IPS DF 4.7 (cell line): ENCODE results near the gene CLEC2B.
"Not testable (repeated sequence)": the region's sequence is repeated elsewhere in the genome, so short reads cannot be mapped to it uniquely, and the experiment has no call there.

Source experiments
- DNase-seq: peaks from one replicate; pipeline ENCODE4 v3.0.0-alpha.2; 2013; ENCODE audit warnings: low spot score; ENCODE audit errors: extremely low read depth

Gene CLEC2B

DNA sequence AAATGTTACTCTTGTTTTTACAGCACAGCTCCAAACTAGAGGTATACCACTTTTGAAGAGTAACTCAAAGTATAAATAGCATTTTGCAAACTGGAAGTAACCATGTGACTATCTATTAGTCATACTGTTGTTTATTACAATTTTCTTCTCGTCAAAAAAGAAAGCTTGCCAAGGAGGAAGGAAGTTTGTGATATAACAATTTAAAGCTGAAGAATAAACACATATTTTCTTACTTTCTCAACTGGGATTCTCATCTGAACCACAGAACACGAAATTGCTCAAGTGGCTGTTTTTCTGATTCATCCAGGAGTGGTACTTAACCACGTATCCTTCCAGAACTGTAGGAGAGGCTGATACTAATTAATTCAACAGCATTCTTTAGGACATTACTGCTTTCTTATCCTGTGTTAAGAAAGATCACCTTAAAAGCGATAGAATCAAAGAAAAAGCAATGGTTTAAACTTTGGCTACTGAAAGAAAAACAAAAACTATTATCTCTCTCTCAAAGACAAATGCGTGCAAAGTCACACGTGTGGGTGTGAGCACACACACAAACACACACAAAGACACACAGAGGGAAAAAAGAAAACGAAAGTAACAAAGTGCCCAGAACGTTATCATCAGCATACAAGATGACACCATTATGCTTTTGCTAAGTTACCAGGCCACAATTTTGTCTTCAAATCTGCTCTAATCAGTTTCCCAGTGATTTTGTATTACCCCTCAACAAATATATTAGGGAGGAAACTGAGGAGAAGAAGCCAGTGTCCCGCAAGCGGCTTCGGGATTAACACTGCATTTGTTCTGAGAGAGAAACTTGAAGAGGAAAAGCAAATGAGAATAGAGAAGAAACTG, at the start of gene CLEC2B:
Gene CLEC2B, minus strand, starts transcription at position 48 of the 855 bp plus-strand sequence.
- no peak for DNase-seq

DNA sequence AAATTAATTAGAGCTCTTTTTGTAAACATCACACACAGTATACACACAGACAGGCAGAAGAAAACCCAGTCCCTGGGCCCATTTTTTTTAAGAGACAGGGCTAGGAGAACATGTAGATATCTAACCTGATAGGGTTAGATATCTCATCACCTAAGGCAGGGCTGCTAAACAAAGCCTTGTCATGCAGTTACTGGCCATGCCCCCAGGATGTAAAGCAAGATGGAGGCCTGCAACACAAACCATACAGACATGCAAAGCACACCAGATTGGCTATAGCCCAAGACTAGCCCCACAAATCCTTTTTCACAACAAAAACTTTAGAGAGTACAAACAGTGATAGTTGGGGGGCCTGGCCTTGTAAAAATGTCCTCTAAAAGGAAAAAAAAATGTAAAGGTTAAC, 42.6 kb upstream of the CLEC2B start:
- DNase-seq, result no peak

DNA sequence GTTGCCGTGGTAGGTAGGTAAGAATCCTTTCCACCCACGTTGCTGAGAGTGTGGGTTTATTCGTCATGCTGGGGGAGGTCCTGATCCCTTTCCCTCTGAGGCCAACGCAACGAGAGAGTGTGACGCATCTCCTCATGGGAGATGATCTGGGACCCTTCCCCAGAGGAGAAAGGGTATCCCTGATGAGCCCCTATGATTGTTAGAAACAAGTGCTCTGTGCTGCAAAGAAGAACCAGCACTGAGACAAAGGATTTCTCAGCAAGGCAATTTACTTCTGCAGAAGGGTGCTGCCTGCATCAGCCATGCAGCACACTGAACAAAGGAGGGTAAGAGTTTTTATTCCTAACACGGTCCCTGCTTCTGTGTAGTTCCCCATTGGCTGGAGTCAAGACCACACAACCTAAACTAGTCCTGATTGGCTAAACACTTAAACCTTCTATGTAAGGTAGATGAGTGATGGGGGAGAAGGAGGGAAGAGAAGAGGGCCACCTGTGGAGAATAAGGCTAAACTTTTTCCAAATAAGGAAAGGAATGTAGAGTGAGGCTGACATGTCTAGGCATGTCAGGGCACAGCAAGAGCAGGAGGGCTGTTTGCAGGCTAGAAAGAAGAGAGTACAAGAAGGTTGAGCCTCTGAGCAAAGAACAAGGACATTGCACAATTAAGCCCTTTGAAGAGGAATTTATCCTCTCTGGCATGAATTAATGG, 41.7 kb upstream of the CLEC2B start:
- no peak for DNase-seq

DNA sequence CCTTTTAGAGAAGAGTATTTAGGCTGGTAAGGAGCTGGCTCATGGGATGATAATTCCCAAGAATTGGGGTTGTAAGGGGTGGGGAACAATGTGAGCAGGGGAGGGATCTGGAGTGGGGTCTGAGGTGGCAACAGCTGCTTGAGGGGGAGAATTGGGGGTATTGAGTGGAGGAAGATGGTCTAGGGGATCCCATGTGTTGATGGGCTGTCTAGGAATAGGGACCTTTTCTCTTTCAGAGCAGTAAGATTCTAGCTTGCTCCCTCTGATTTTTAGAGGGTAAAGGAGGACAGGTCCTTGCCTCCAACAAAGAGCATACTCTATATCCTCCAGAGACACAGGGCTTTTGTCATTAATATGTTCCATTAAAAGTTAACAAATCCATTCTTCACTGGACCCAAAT, 40.6 kb upstream of the CLEC2B start:
- no peak for DNase-seq

DNA sequence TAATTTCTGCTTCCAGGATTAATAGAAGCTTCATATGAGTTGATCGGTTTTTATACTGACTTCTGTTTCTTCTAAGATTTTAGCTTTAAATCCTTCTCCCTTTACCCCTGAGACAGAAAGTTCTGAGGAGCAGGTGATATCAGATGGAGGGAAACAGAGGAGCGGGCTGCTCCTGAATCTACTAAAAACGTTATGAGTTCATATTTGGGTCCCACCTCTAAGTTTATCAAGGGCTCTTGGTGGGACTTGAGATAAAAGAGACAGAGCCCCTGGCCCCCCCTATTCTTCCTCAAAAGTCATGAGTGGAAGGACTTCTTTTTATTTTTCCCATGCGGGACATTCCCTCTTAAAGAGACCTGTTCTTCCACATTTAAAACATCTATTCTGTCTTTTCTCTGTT, 39.2 kb upstream of the CLEC2B start:
- no peak for DNase-seq

DNA sequence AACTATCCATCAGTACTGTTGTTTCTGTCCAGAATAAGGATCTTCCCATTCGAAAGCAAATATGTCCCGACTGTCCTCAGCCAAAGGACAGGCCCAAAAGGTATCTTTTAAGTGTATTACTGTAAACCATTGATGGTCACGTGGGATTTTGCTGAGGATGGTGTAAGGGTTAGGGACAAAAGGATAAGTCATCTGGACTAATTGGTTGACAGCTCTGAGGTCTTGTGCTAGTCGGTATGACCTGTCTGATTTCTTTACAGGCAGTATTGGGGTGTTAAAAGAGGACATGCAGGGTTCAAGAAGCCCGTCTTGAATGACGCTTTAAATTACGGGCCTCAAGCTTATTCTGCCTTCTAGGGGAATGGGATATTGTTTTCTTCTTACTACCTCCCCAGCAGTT, 38.6 kb upstream of the CLEC2B start:
- DNase-seq, result no peak

DNA sequence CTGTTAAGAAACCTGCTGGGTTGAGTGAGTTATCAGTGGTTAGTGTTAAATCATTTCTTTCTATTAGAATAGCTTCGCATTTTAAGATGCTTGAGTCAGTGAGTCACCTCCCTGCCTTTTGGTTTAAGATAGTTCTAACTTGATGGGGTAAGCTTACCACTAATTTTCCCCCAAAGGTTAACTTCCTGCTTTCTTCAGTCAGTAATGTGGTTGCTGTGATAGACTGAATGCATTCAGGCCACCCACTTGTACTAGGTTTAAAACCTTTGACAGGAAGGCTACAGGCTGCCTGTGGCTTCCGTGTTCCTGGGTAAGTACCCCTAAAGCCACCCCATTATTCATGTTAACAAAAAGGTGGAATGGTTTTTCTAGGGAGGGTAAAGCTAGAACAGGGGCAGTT, 37.7 kb upstream of the CLEC2B start:
- no peak for DNase-seq

DNA sequence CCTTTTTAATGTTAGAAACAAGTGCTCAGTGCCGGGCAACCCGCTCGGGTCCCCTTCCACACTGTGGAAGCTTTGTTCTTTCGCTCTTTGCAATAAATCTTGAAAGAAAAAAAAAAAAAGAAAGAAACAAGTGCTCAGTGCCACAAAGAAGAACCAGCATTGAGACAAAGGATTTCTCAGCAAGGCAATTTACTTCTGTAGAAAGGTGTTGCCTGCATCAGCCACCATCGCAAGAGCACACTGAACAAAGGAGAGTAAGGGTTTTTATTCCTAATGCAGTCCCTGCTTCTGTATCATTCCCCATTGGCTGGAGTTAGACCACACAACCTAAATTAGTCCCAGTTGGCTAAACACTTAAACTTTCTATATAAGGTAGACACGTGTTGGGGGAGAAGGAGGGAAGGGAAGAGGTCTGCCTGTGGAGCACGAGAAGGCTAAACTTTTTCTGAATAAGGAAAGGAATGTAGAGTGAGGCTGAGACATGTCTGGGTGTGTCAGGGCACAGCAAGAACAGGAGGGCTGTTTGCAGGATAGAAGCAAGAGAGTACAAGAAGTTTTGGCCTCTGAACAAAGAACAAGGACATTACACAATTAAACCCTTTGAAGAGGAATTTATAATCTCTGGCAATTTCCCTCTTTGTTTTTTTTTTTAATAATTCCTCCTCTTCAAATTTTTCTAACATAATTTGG, 33.5 kb upstream of the CLEC2B start:
- DNase-seq, result no peak

DNA sequence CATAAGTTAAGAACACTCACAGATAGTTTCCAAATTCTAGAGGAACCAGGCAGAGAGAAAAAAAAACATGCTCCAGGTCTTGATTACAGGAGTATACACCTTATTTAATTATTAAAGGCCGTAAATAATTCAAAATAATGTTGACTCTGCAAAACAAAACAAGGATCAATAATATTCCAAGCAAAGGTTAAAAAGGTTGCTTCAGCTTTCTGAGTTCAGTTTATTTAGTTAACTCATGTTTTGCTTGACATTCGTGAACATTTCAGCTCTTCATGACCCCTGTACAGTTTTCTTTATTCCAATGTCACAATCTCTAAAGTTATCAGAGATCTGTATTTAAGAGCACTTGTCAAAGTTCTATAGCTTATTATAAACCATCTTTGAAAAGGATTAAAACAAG, 31.8 kb upstream of the CLEC2B start:
- no peak for DNase-seq

DNA sequence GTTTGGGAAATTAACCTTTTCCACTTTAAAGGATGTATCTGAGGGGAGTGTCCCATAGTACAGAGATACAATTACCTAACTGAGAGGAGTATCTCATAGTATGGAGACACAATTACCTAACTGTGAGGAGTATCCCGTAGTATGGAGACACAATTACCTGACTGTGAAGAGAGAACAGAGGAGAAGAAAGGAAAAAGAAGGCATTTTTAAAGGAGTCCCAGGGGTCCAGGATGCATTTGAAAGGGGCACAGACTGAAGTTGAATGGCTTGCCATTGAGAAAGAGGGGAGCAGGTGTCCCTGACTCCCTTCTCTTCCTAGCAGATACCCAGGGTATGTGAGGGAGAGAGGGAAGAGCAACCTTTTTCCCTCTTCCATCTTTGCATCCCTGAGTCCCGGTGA, 30.1 kb upstream of the CLEC2B start:
- peak; percentile 11 for DNase-seq

DNA sequence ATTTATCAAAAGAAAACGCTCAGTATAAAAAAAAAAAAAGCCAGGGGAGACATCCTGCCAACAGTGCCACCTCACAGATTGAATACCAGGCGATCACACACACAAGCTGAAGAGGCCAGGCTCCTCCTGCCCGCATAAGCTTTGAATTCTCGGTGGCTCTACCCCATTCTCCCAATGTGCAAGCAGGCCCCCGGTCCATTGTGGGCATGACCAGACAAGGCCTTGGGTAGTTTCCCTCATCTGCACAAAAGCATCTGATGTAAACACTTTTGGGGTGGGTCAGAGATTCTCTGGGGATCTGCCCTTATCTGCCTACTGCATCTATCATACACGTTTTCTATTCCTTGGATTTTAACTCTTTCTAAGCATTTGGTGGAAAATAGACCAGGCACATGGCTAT, 28.4 kb upstream of the CLEC2B start:
- no peak for DNase-seq

DNA sequence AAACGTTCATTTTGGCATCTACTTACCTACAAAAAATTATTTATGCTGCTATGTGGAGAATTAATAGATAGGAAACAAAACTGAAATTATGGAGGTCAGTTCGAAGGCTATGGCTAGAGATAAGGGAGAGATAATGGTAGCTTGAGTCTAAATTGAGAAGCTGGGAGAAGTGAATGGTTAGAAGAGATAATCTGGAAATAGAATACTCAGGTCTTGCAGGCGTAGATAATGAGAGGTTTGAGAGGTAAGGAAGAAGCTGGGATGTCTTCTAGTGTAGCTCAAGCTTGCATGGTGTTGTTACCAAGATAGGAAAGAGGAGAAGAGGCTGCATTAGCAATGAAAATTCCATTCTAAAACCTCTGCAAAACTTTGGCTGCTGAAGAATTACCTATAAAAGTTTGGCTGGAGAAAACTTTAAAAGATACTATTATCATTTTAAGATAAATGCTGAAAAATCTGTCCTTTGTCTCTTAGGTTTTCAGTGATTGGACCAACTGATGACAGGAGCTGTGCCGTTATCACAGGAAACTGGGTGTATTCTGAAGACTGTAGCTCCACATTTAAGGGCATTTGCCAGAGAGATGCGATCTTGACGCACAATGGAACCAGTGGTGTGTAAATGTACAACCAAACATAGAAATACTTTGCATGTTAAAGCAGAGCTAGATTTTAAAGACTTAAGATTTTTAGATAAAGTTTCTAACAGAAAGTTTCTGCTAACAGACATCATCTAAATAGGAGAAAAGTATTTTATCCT, 26.2 kb upstream of the CLEC2B start:
- no peak for DNase-seq

DNA sequence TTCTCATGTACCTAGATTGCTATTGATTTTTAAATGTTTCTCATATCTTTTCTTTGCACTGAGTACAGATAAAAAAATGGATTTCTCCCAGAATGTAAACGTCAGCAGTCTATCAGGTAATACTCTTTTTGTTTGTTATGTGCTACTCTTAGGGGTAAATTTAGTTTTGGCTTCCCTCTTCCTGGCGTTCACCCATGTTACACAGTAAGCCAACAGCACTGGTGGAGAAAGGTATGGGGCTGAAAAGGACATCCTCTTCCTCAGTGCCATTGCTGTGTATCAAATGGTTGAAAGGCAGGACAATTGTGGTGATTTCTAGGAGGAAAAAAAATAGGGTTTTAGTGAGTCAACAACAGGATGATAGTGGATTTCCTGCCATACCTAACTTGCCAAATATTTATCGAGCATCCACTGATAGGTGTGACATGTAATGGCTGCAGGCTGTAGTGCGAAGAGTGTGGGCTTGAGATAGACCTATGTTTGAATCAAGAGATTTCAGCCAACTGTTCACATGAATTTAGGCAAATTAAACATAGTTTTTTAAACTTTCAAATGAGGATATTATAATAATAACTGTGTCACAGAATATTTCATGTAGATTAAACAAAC, 19.6 kb upstream of the CLEC2B start:
- DNase-seq, result no peak

DNA sequence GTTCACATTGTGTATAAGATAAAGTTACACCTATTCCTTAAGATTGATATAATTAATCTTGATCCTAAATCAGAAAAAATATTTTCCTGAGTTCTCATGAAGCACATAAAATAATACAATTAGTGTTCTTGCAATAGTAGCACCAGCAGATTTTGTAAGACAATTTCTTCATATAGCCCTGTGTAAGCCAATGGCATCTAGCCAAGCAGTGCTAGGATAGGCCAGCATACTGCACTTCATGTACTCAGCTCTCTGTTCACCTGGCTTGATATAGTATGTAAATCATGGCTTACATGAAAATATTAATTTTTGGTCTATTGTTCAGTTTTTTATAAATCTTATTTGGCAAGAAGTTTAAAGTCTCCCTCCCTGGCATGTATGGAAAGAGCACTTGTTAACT, 14.0 kb upstream of the CLEC2B start:
- DNase-seq, result no peak

DNA sequence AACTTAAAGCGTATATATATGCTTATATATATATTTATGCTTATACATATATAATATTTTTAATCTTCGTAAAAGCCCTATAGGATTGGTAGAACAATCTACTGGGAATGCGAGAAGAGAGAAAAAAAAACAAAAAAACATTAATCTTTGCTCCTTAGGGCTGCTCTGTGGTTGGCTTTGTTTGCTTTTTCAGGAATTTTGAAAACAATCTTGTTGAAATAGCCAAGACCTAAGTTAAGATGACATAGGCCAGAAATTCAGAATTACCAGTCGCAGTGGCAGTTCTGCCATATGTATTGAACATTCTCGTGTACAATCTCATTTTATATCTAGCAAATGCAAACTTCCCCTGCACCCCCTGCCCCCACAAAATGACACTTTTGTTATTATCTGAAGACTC, 12.8 kb upstream of the CLEC2B start:
- DNase-seq, result no peak

DNA sequence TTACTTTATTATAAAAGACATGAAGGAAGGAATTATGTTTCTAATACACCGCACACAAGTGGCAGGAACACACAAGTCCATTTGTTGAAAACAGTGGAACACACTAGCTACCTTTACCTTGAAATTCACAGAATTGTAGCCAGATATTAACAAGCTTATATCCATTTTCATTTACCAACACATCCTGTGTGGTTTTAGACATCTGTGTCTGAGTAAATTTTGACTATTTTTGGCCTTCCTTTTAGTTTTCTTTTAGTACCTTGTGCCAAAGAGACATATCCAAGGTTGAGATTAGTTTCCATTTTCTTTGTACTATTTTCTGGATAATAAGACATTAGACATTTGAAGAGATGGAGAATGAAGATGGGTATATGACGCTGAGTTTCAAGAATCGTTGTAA, 12.1 kb upstream of the CLEC2B start, which contains the start of gene KLRF2:
Gene KLRF2, plus strand, starts transcription at position 244 of the 400 bp plus-strand sequence. Its CDS starts 107 bp downstream, at position 351.
- no peak for DNase-seq

DNA sequence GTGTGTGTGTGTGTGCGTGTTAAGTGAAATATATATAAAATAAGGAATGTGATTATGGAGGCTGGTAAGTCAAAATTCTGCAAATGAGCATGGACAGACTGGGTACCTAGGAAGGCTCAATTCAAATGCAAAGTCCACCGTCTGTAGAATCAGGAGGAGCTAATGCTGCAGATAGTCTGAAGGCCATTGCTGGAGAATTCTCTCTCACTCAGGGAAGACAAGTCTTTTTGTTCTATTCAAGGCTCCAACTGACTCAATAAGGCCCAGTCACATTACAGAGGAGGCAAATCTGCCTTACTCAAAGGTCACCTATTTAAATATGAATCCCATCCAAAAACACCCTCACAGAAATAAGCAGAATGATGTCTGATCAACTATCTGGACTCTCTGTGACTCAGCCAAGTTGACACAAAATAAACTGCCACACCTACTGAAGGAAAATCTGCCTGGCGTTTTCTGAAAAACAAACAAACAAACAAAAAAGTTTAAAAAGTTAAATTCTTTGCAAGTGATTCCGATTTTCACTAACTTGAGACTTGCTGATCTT, 11.5 kb upstream of the CLEC2B start:
- DNase-seq, result no peak

DNA sequence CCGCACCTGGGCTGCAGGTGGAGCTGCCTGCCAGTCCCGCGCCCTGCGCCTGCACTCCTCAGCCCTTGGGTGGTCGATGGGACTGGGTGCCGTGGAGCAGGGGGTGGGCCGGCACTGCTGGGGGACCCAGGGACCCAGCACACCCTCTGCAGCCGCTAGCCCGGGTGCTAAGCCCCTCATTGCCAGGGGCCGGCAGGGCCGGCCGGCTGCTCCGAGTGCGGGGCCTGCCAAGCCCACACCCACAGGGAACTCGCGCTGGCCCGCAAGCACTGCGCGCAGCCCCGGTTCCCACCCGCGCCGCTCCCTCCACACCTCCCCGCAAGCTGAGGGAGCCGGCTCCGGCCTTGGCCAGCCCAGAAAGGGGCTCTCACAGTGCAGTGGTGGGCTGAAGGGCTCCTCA, 7.0 kb upstream of the CLEC2B start:
- not testable (repeated sequence) for DNase-seq

DNA sequence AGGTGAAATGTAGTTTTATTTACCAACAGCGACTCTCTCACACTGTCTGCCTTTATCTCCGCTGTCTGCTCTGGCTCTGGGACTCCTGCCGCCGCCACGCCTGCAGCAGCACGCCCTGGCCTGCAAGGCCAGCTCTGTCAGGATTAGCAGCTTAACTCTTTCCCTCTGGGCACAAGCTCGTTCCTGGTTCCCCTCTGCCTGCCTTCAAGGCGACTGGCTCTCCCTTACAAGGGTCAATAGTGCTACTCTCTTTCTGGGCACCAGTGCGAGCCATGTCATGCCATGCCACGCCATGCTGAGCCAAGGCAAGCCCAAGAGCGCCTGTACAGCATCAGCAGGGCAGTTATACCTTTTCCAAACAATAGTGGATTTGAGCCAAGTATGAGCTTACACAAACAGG, 3.6 kb upstream of the CLEC2B start:
- DNase-seq, result no peak

DNA sequence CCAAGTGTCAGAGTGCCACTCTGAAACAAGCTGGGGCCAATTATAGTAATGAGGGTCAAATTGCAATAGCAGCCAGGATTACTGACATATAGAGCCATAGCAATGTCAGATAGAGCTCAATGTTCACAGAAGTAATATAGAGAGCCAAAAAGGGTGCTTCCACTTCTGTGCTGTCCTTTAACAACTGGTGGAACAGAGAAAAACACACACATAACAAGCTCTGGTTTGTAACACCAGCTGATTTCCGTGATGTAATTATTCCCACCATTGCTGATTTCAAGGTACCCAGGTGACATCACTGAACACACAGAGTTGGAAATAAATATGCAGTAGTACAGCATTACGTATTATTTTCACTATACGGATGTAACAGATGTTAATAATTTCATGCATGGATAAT, 3.0 kb upstream of the CLEC2B start:
- DNase-seq, result no peak
